Heart left ventricle (tissue), 16 donors: ENCODE measurements around the gene EPM2AIP1. TPM values are rescaled to one million over a fixed set of nuclear protein-coding genes. Genes with fewer than 3 reads are reported as not detected.

Experiments used
- ATAC-seq, 4 donors: fragments of 200-7000 bp; cut with Tn5 transposase; one replicate each; pipeline ENCODE4 v1.9.1; 2020 to 2022; ENCODE audit warnings: moderate library complexity in 4 of 4, mild to moderate bottlenecking in 3 of 4, moderate number of reproducible peaks in 1 of 4
- DNase-seq, 5 donors: peaks; one replicate each; pipeline ENCODE4 v3.0.0-alpha.2; 2020
- H3K27ac ChIP-seq, 12 donors: fragments of 200-600 bp; sonication (generic) in 4 of 12; one replicate each; pipeline versions ENCODE4 v1.5.0 to v1.8.0; 2016 to 2022; ENCODE audit warnings: mild to moderate bottlenecking in 2 of 12
- H3K27me3 ChIP-seq, 9 donors: fragments of 200-600 bp; sonication (generic) in 2 of 9; one replicate each; pipeline versions ENCODE4 v1.5.1 to v1.8.0; 2016 to 2022; ENCODE audit warnings: mild to moderate bottlenecking in 3 of 9
- H3K36me3 ChIP-seq, 9 donors: fragments of 200-600 bp; sonication (generic) in 2 of 9; one replicate each; pipeline versions ENCODE4 v1.5.0 to v1.8.0; 2018 to 2022; ENCODE audit warnings: mild to moderate bottlenecking in 2 of 9
- H3K4me1 ChIP-seq, 12 donors: fragments of 200-600 bp; sonication (generic) in 4 of 12; one replicate each; pipeline versions ENCODE4 v1.5.0 to v1.8.0; 2016 to 2022; ENCODE audit warnings: mild to moderate bottlenecking in 3 of 12
- H3K4me3 ChIP-seq, 12 donors: fragments of 200-600 bp; sonication (generic) in 4 of 12; one replicate each; pipeline versions ENCODE4 v1.5.0 to v1.8.0; 2017 to 2022; ENCODE audit warnings: mild to moderate bottlenecking in 9 of 12, moderate library complexity in 4 of 12
- H3K9me3 ChIP-seq, 12 donors: fragments of 200-600 bp; sonication (generic) in 4 of 12; one replicate each; pipeline versions ENCODE4 v1.5.0 to v1.8.0; 2016 to 2022; ENCODE audit warnings: mild to moderate bottlenecking in 1 of 12
- POLR2A ChIP-seq, 2 donors: fragments of 450-650 bp; IDR thresholded peaks; one replicate each; pipeline ENCODE4 v1.6.1; 2017; ENCODE audit warnings: antibody characterized with exemption in 2 of 2, mild to moderate bottlenecking in 2 of 2, moderate library complexity in 2 of 2
- WGBS, 4 donors: extraction: QIAGEN DNeasy Blood & Tissue Kit in 2 of 4; methylation state at CpG; one replicate each; pipeline versions ENCODE4 v1.1.5 to v1.1.7; 2013 to 2018; 5-methylcytosine and 5-hydroxymethylcytosine counted together
- intact Hi-C, 10 donors: fragments of 100-400 bp; cut with DNase I; formaldehyde crosslinking; loops; one replicate each; pipeline versions ENCODE4 v1.11.1 to v1.14.2; 2022
- polyA plus RNA-seq, 2 donors: library from polyadenylated mRNA; stranded (reverse); fragments of 200-250 nt; gene quantifications; one replicate each; pipeline ENCODE4 v1.2.3, GENCODE V29; 2013
- total RNA-seq, 9 donors: library from RNA; depleted of rRNA in 2 of 9; stranded (reverse); fragments of >200 nt in 2 of 9; fragmentation: NEBNext Ultra II Directional in 3 of 9; extraction: Animal tissue kit (Norgen Biotek cat#: 25700) in 3 of 9; gene quantifications; one replicate each; pipeline versions ENCODE4 v1.1.0 to v1.2.4, GENCODE V29; 2016 to 2023
- TF ChIP-seq, protein P1 (sequence below), 12 donors: fragments of 200-600 bp; sonication (generic) in 4 of 12; IDR thresholded peaks; one replicate each; pipeline versions ENCODE4 v1.5.0 to v1.8.0; 2018 to 2022; ENCODE audit warnings: antibody characterized with exemption in 12 of 12, mild to moderate bottlenecking in 5 of 12
- donor health status: ischemic (EF 13 %, LVEDD 7.1; RV severe dilation, severe dysfunction).
- donor health status: healthy with polysubstance abuse.
- donor health status: DM: no; HTN: yes; CAD: no.
- donor health status: DM: no; HTN: no; CAD: no.
- donor health status: ischemic (EF 25% LVEDD 6.9; RV normal size, moderate dysfunction).
- donor health status: ischemic (EF 25% LVEDD 5.7; RV mildly dilated, moderate dysfunction).
- donor health status: healthy.
- donor health status: DM: yes; HTN: yes; CAD: no.
- donor health status: ischemic (EF 35%, LVEDD 5.7; RV mildly dilated, moderate dysfunction).
- donor health status: nonischemic (EF 11% LVEDD 7.7; RV severe dilation, severe dysfunction).
- donor health status: DM: yes; HTN: yes; CAD: no.
- donor health status: PGD.
- donor health status: ischemic (EF 29% LVEDD 5.4; RV normal size, mild dysfunction).
- donor health status: nonischemic (EF 23%, LVEDD 6.1; RV moderate dilation, normal function).

The EPM2AIP1 gene
- total and polyA plus RNA-seq, 11 donors, result 7.4 to 43.7 (median 22.2) TPM

DNA sequence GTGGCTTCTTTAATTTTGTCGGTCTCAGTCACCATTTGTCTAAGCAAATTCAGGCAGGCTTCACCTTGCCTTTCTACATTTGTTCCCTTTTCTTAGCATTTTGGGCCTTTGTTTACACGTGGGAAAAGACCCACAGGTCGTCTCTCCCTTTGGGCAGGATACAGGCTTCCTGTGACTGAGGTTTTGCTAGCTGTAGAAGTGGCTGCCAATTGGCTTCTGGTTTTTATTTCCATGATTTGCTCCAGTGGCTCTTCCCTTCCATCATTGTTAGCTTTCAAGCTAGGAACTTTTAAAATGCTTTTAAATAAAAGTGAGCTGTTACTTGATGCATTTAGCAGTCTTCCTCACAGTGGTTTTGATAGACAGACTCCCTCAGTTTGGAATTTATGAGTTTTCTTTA lies 37.7 kb upstream of the EPM2AIP1 start:
- Histone ChIP-seq H3K4me3 (no peak overlapping the region), H3K9me3 (peaks cover 0 to 4% (median 0%) of the 10 kb centered on the region in 12 donors), H3K36me3 (peaks cover 0 to 92% (median 64%) of the 10 kb centered on the region in 9 donors), H3K4me1 (peaks cover 0 to 71% (median 45%) of the 10 kb centered on the region in 12 donors), H3K27me3 (no peaks in the 10 kb centered on the region), H3K27ac (peak overlapping the region; percentile 27 to 87 (median 71))
- intact Hi-C loops, result no loop called here
- peak in 1 of 5 donors; percentile 47 for DNase-seq
- TF ChIP-seq, protein P1, sequence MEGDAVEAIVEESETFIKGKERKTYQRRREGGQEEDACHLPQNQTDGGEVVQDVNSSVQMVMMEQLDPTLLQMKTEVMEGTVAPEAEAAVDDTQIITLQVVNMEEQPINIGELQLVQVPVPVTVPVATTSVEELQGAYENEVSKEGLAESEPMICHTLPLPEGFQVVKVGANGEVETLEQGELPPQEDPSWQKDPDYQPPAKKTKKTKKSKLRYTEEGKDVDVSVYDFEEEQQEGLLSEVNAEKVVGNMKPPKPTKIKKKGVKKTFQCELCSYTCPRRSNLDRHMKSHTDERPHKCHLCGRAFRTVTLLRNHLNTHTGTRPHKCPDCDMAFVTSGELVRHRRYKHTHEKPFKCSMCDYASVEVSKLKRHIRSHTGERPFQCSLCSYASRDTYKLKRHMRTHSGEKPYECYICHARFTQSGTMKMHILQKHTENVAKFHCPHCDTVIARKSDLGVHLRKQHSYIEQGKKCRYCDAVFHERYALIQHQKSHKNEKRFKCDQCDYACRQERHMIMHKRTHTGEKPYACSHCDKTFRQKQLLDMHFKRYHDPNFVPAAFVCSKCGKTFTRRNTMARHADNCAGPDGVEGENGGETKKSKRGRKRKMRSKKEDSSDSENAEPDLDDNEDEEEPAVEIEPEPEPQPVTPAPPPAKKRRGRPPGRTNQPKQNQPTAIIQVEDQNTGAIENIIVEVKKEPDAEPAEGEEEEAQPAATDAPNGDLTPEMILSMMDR (IDR thresholded peaks at IDR 0.05), result no peak
- TF ChIP-seq POLR2A (IDR thresholded peaks at IDR 0.05), result no peak
- WGBS, 4 donors, result 31 to 54% (median 36%) methylated on average over 3 of the region's 3 CpGs
- ATAC-seq, result peak in 1 of 4 donors; percentile 51

DNA sequence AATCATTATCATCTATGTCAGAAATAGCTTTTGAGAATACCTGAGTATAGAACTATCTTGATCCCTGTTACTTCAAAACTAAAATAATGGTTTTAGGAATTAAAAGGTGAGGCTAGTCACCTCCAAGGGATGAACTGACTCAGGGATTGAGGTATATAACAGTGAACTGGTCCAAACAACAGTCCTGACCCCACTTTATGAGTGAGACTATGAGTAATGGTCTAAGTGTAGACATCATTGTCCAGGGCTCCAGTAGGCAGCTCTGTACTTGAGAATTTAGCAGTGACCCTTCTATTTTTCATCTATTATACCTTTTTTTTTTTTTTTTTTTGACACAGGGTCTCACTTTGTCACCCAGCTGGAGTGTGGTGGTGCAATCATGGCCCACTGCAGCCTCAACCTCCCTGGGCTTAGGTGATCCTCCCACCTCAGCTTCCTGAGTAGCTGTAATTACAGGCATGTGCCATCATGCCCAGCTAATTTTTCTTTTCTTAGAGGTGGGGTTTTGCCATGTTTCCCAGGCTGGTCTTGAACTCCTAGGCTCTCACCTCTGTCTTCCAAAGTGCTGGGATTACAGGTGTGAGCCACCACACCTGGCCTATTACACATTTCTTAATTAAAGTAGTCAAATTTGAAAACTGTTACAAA lies 36.7 kb upstream of the EPM2AIP1 start:
- intact Hi-C loops, result no loop called here
- peaks cover 0 to 88% (median 59%) of the 10 kb centered on the region in 9 donors for H3K36me3 ChIP-seq

GRCh38 chr3:37029111-37029510 lies 36.2 kb upstream of the EPM2AIP1 start:
- peaks cover 0 to 9% (median 0%) of the 10 kb centered on the region in 12 donors for H3K9me3 ChIP-seq
- intact Hi-C loops, result no loop called here
- DNase-seq (peak in 3 of 5 donors; percentile 23 to 65 (median 56)), ATAC-seq (peak; percentile 72 to 81 (median 75))
- no peaks in the 10 kb centered on the region for H3K27me3 ChIP-seq
- H3K36me3 ChIP-seq, result peaks cover 0 to 85% (median 57%) of the 10 kb centered on the region in 9 donors
- H3K4me3 ChIP-seq, result no peak overlapping the region
- H3K4me1 ChIP-seq, result peaks cover 0 to 74% (median 55%) of the 10 kb centered on the region in 12 donors
- 87 to 95% (median 89%) methylated on average over 1 of the region's 1 CpG for WGBS, 4 donors
- TF ChIP-seq, protein P1 (IDR thresholded peaks at IDR 0.05), result no peak
- TF ChIP-seq POLR2A (IDR thresholded peaks at IDR 0.05), result no peak
- peak overlapping the region; percentile 27 to 87 (median 71) for H3K27ac ChIP-seq

More for the DNA sequence above, 36.7 kb upstream of the EPM2AIP1 start:
- Histone ChIP-seq H3K4me3 (no peak overlapping the region), H3K9me3 (peaks cover 0 to 5% (median 0%) of the 10 kb centered on the region in 12 donors), H3K27ac (peak overlapping the region; percentile 27 to 87 (median 71)), H3K27me3 (no peaks in the 10 kb centered on the region), H3K4me1 (peaks cover 0 to 73% (median 52%) of the 10 kb centered on the region in 12 donors)
- no peak for TF ChIP-seq POLR2A (IDR thresholded peaks at IDR 0.05)
- no peak for DNase-seq
- ATAC-seq, result no peak

DNA sequence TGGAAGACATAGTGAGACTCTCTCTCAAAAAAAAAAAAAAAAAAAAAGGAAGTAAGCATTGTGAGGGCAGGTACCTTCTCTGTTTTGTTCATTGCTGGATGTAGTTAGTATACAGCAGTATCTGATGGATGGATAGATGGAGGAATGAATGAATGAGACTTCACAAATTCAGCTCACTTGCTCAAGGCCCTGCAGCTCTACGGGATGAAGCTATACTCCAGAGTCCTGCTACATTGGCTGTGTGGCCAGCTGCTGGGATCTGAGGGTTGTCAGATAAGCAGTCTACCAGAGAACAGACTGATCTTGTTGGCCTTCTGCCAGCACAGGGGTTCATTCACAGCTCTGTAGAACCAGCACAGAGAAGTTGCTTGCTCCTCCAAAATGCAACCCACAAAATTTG lies 35.4 kb upstream of the EPM2AIP1 start:
- peaks cover 0 to 78% (median 55%) of the 10 kb centered on the region in 12 donors for H3K4me1 ChIP-seq
- 8 to 36% (median 18%) methylated on average over 1 of the region's 1 CpG for WGBS, 4 donors
- ATAC-seq, result peak; percentile 68 to 87 (median 80)
- peak in 4 of 5 donors; percentile 67 to 92 (median 80) for DNase-seq
- H3K36me3 ChIP-seq, result peaks cover 0 to 85% (median 57%) of the 10 kb centered on the region in 9 donors
- TF ChIP-seq, protein P1 (IDR thresholded peaks at IDR 0.05), result no peak
- TF ChIP-seq POLR2A (IDR thresholded peaks at IDR 0.05), result no peak
- H3K27ac ChIP-seq, result peak overlapping the region; percentile 27 to 87 (median 71)
- no peak overlapping the region for H3K4me3 ChIP-seq
- peaks cover 0 to 9% (median 0%) of the 10 kb centered on the region in 12 donors for H3K9me3 ChIP-seq
- H3K27me3 ChIP-seq, result no peaks in the 10 kb centered on the region
- intact Hi-C loops, result no loop called here
